Gastroesophageal sphincter (tissue), 4 donors: ENCODE measurements around the gene KLHL40. TPM values are rescaled to one million over a fixed set of nuclear protein-coding genes. Genes with fewer than 3 reads are reported as not detected.

Source experiments
- ATAC-seq: fragments of 150-250 bp; one replicate; pipeline ENCODE4 v1.9.1; 2016; ENCODE audit warnings: mild to moderate bottlenecking, moderate library complexity
- H3K27ac ChIP-seq, 4 donors: fragments of 200-600 bp; sonication (generic) in 3 of 4; 1 replicate in 3 of 4; 2 replicates in 1 of 4; pipeline ENCODE4 v1.5.1; 2016 to 2019
- H3K27me3 ChIP-seq: fragments of 200-600 bp; sonication (generic); one replicate; pipeline ENCODE4 v1.5.1; 2019
- H3K36me3 ChIP-seq, 2 donors: fragments of 200-600 bp; sonication (generic); one replicate each; pipeline ENCODE4 v1.5.1; 2019; ENCODE audit warnings: control low read depth in 1 of 2
- H3K4me1 ChIP-seq, 3 donors: fragments of 200-600 bp; sonication (generic); 1 replicate in 2 of 3; 2 replicates in 1 of 3; pipeline ENCODE4 v1.5.1; 2016 to 2019; ENCODE audit warnings: control low read depth in 2 of 3
- H3K4me3 ChIP-seq, 2 donors: fragments of 200-600 bp; sonication (generic); one replicate each; pipeline ENCODE4 v1.5.1; 2019; ENCODE audit warnings: mild to moderate bottlenecking in 1 of 2, moderate library complexity in 1 of 2
- H3K9me3 ChIP-seq, 3 donors: fragments of 200-600 bp; sonication (generic); one replicate each; pipeline ENCODE4 v1.5.1; 2017 to 2019; ENCODE audit warnings: control low read depth in 2 of 3
- EP300 ChIP-seq: sonication (generic); formaldehyde crosslinking; IDR thresholded peaks from one replicate; pipeline ENCODE4 v1.6.1; 2017; ENCODE audit warnings: antibody characterized with exemption, mild to moderate bottlenecking
- POLR2A ChIP-seq, 2 donors: fragments of 450-650 bp; IDR thresholded peaks; one replicate each; pipeline ENCODE4 v1.6.1; 2017; ENCODE audit warnings: antibody characterized with exemption in 2 of 2, mild to moderate bottlenecking in 2 of 2, moderate library complexity in 1 of 2
- POLR2AphosphoS5 ChIP-seq: sonication (generic); formaldehyde crosslinking; IDR thresholded peaks from one replicate; pipeline ENCODE4 v1.6.1; 2017; ENCODE audit warnings: antibody characterized with exemption
- WGBS, 2 donors: methylation state at CpG; one replicate each; pipeline ENCODE4 v1.1.5; 2018; ENCODE audit warnings: low coverage in 1 of 2; 5-methylcytosine and 5-hydroxymethylcytosine counted together
- total RNA-seq, 4 donors: library from RNA; depleted of rRNA; stranded (reverse); fragments of >200 nt; gene quantifications; one replicate each; pipeline ENCODE4 v1.1.0, GENCODE V29; 2016
- TF ChIP-seq, protein P1 (sequence below), 4 experiments: fragments of 200-600 bp in 2 of 4; fragments of 450-650 bp in 2 of 4; sonication (generic) in 1 of 4; IDR thresholded peaks; one replicate each; pipeline ENCODE4 v1.5.1; 2017 to 2019; ENCODE audit warnings: antibody characterized with exemption in 4 of 4, mild to moderate bottlenecking in 2 of 4, moderate library complexity in 2 of 4

Gene KLHL40
- total RNA-seq, 4 donors from 2014 or later, result not detected

DNA sequence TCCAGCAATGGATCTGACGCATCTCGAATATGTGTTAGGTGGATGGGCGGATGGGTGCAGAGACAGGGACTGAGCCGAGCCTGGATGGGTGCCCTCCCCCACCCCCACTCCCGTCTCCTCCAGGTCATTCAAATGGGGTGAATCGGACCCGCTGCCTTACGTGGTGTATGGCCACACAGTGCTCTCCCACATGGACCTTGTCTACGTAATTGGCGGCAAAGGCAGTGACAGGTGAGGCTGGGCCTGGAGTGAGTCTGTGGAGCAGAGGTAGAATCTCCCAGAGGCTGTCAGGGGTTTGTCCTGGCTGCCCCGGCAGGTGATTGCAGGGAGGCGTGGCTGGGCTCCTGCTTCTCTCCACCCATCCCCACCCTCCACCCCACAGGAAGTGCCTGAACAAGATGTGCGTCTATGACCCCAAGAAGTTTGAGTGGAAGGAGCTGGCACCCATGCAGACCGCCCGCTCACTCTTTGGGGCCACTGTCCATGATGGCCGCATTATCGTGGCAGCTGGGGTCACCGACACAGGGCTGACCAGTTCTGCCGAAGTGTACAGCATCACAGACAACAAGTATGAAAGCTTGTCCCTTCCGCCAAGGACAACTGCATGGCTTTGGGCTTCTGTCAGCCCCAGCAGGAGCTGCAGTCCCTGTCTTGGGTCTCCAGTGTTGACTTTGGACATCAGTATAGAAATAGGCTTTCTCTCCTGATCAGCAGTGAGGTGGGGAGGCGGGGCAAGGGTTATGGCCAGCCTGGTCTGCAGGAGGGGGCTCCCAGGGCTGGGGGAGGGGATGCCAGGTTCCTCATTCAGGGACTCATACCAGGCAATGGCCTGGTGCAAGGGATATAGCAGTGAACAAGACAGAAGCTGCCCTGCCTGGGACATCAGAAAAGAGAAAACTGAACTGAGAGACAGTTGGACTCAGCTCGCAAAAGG, 3.4 kb downstream of the KLHL40 start:
- H3K27me3 ChIP-seq, result peaks cover 20% of the 10 kb centered on the region
- ATAC-seq, result no peak

DNA sequence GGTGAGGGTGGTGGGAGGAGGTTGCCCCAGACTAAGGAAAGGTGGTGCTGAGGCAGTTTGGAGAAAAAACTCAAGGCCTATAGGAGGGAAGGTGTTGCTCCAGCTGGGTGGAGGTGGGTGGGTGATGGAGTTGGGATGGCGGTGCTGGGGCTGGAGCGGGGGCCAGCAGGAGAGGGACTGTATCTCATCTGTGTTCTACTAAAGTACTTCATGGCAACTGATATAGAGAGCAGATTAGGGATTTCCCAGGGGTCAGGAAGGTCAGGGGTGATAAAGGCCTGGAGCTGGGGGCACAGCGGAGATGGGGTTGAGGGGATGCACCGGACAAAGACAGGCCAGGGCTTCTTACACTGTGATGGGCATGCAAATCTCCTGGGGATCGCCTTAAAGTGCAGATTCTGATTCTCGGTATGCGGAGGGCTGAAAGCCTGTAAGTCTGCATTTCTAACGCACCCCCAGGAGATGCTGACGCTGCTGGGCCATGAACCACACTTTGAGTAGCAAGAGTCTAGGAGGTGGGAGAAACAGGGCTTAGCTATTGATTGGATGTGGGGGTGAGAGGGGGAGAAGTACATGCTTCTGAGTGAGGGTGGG, 4.2 kb downstream of the KLHL40 start:
- 65 to 69% methylated on average over 5 to 9 of the region's 9 CpGs for WGBS, 2 donors
- no peaks in the 10 kb centered on the region for H3K9me3 ChIP-seq
- no peaks in the 10 kb centered on the region for H3K36me3 ChIP-seq
- no peak for TF ChIP-seq POLR2AphosphoS5
- TF ChIP-seq EP300, result no peak
- peaks cover 0 to 19% (median 13%) of the 10 kb centered on the region in 3 donors for H3K4me1 ChIP-seq
- ATAC-seq, result no peak
- H3K27me3 ChIP-seq, result peaks cover 20% of the 10 kb centered on the region
- H3K4me3 ChIP-seq, result no peak overlapping the region
- H3K27ac ChIP-seq, result no peak overlapping the region

More for the DNA sequence above, 3.4 kb downstream of the KLHL40 start:
- Histone ChIP-seq H3K4me1 (peaks cover 0 to 27% (median 18%) of the 10 kb centered on the region in 3 donors), H3K27ac (no peak overlapping the region), H3K36me3 (no peaks in the 10 kb centered on the region), H3K4me3 (no peak overlapping the region), H3K9me3 (no peaks in the 10 kb centered on the region)
- WGBS, 2 donors, result 81% methylated on average over 6 to 15 of the region's 22 CpGs
- TF ChIP-seq POLR2A (IDR thresholded peaks at IDR 0.05) (no peak), EP300 (no peak), POLR2AphosphoS5 (no peak)
- TF ChIP-seq, protein P1, sequence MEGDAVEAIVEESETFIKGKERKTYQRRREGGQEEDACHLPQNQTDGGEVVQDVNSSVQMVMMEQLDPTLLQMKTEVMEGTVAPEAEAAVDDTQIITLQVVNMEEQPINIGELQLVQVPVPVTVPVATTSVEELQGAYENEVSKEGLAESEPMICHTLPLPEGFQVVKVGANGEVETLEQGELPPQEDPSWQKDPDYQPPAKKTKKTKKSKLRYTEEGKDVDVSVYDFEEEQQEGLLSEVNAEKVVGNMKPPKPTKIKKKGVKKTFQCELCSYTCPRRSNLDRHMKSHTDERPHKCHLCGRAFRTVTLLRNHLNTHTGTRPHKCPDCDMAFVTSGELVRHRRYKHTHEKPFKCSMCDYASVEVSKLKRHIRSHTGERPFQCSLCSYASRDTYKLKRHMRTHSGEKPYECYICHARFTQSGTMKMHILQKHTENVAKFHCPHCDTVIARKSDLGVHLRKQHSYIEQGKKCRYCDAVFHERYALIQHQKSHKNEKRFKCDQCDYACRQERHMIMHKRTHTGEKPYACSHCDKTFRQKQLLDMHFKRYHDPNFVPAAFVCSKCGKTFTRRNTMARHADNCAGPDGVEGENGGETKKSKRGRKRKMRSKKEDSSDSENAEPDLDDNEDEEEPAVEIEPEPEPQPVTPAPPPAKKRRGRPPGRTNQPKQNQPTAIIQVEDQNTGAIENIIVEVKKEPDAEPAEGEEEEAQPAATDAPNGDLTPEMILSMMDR (IDR thresholded peaks at IDR 0.05), result no peak

DNA sequence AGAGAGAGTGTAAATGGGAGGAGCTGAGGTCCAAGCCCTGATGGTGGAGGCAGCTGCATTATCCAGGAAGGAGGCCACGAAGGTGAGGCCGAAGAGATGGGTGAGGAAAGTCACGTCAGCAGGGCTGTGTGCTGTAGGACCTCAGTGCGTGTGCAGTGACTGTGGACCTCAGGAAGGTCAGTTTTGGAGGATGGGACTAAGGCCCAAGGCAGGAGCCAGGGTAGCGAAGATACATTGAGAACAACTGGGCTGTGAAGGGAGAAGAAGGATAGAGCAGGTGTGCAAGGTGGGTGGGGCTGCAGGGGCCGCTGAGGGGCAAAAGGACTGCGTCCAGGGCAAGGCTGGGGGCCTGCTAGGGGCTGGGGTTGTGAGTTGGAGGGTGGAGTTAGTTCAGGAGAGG, 4.9 kb downstream of the KLHL40 start:
- WGBS, 2 donors, result 70 to 93% methylated on average over 6 to 7 of the region's 7 CpGs
- Histone ChIP-seq H3K4me3 (no peak overlapping the region), H3K4me1 (peaks cover 0 to 13% (median 10%) of the 10 kb centered on the region in 3 donors), H3K27me3 (peaks cover 18% of the 10 kb centered on the region), H3K36me3 (no peaks in the 10 kb centered on the region), H3K9me3 (no peaks in the 10 kb centered on the region), H3K27ac (no peak overlapping the region)
- no peak for ATAC-seq
- TF ChIP-seq POLR2A (IDR thresholded peaks at IDR 0.05) (no peak), EP300 (no peak), POLR2AphosphoS5 (no peak)
- TF ChIP-seq, protein P1 (IDR thresholded peaks at IDR 0.05), result no peak

DNA sequence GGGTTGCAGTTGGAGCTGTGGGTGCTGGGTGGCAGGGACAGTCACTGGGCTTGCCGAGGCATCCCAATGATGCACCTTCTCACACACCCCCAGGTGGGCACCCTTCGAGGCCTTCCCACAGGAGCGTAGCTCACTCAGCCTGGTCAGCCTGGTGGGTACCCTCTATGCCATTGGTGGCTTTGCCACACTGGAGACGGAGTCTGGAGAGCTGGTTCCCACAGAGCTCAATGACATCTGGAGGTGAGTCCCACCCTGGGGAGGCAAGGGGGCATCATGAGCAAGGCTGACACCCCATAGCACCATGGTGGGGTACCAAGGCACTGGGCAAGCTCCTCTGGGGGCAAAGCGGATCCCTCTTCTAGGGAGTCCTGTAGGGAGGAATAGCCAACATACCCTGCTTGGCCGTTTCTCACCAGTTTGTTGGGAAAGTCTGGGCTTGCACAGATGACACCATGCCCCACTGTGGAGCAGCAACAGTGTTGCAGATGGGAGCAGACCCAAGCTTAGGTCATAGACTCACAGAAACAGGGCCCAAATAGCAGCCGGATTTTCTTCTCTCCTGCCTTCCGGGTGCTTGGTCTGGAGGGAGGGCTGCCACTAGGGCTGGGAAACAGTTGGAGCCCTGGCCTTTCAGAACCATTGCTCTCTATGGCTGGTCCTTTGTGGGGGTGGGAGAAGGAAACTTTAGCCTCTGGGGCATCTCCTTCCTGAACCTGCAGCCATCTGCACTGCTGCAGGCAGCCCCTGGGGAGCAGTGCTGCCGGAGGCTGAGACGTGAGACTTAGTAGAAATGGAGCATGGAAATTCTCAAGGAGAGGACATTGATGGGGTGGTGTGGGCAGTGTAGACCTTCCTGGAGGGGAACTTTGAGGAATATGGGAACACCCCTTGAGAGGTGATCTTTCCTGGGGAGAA, 5.7 kb downstream of the KLHL40 start:
- Histone ChIP-seq H3K27ac (no peak overlapping the region), H3K4me3 (no peak overlapping the region), H3K27me3 (peaks cover 10% of the 10 kb centered on the region), H3K4me1 (peaks cover 0 to 4% (median 2%) of the 10 kb centered on the region in 3 donors), H3K36me3 (no peaks in the 10 kb centered on the region), H3K9me3 (no peaks in the 10 kb centered on the region)
- 63 to 66% methylated on average over 2 to 7 of the region's 10 CpGs for WGBS, 2 donors
- ATAC-seq, result no peak
- TF ChIP-seq, protein P1 (IDR thresholded peaks at IDR 0.05), result no peak
- TF ChIP-seq POLR2A (IDR thresholded peaks at IDR 0.05) (no peak), EP300 (no peak), POLR2AphosphoS5 (no peak)
